ENCODE measurements around the gene NSG1.

Gene NSG1

GRCh38 chr4:4433941-4434340, 47.0 kb downstream of the NSG1 start:
- no peak overlapping the region for H3K4me3 ChIP-seq (ENCODE audit: low read length)
- TF ChIP-seq ZNF274 (IDR thresholded peaks at IDR 0.05; ENCODE audit: low read depth, low read length): no peak

DNA sequence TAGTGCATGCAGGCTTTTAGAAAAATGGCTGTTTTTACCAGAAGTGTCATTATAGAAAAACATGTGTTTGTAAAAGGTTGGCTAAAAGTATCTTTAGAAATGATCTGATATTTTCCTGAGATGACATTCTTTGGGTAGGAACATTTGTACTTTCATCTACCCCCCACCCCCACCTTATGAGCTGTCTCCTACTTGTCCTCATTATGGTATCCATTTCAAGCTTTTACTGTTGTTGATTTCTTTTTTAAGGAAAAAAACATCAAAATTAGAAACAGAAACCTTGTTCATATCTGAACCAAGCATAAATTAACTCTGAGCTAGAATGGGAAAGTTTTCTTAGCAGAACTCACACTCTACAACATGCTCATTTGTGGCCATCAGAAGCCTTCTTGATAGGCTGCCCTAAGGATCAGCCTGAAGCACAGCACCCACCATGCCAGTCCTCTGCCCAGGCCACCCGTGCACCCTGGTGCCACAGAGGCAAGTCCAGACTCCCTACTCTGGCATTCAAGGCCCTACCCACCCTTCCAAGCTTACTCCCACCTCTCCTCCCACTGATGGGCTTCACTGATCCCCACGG, 49.4 kb downstream of the NSG1 start:
- TF ChIP-seq ZNF274 (IDR thresholded peaks at IDR 0.05; ENCODE audit: low read depth, low read length): no peak
- no peak overlapping the region for H3K4me3 ChIP-seq (ENCODE audit: low read length)

- no peak for TF ChIP-seq ZNF274 (IDR thresholded peaks at IDR 0.05; ENCODE audit: low read depth, low read length)
Measured at GRCh38 chr4:4437798-4438470, 51.0 kb downstream of the NSG1 start.

DNA sequence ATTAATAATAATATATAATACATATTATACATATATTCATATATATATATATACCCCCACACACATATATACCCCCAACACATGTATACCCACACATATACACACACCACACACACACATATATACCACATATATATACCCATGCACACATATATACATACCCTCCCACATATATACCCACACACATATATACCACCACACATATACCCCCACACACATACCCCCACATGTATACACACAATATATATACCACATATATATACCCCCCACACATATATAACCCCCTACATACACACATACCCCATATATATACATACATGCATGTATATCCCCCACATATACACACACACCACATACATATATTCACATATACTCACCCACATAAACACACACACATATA, 52.0 kb downstream of the NSG1 start:
- TF ChIP-seq ZNF274 (IDR thresholded peaks at IDR 0.05; ENCODE audit: low read depth, low read length): no peak
- H3K4me3 ChIP-seq (ENCODE audit: low read length): no peak overlapping the region

More at GRCh38 chr4:4437798-4438470, 51.0 kb downstream of the NSG1 start:
- H3K4me3 ChIP-seq (ENCODE audit: low read length): no peak overlapping the region

DNA sequence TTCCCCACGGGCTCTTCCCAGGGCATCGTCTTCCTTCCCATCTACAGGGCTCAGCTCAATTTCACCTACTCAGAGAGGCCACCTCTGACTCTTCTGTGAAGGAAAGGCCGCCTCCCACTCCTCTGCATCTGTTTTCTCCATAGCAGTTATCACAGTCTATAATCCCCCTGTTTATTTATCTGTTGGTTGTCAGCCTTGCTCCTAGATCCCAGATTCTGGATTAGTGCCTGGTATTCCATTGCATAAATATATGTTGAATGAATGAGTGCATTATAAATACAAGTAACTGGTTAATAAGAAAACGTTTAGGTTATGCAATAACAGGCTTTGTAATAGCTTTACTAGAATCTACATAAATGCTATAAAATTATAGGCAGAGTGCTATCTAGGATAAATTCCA, 52.9 kb downstream of the NSG1 start:
- no peak for TF ChIP-seq ZNF274 (IDR thresholded peaks at IDR 0.05; ENCODE audit: low read depth, low read length)
- H3K4me3 ChIP-seq (ENCODE audit: low read length): no peak overlapping the region

DNA sequence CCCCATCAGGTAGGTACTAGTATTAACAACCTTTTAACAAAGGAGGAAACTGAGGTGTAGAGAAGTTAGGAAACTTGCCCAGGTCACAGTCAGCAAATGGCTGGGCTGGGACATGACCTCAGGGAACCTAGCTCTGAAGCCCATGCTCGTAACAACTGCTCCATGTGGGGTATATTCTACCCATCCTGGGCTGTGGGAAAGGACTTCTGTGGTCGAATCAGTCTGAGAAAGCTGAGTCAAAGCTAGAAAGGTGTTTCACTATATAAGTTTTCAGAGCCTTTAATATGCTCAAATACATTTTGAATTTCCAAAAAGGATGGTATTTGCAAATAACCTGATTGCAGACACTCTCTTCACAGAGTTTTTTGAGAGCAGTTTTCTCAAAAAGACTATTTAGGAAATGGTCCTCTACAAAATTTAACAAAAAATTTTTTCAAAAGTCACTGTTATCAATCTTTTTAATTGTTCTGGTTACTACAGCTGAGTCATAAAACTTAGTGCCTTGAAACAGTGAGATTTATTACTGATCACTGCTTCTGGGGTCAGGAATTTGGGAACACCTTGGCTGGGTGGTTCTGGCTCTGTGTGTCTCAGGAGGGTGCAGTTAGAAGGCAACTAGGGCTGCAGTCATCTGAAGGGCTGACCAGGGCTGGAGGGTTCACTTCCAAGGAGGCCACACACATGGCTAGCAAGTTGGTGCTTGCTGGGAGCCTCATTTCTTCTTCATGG, 53.6 kb downstream of the NSG1 start:
- H3K4me3 ChIP-seq (ENCODE audit: low read length): no peak overlapping the region
- no peak for TF ChIP-seq ZNF274 (IDR thresholded peaks at IDR 0.05; ENCODE audit: low read depth, low read length)

DNA sequence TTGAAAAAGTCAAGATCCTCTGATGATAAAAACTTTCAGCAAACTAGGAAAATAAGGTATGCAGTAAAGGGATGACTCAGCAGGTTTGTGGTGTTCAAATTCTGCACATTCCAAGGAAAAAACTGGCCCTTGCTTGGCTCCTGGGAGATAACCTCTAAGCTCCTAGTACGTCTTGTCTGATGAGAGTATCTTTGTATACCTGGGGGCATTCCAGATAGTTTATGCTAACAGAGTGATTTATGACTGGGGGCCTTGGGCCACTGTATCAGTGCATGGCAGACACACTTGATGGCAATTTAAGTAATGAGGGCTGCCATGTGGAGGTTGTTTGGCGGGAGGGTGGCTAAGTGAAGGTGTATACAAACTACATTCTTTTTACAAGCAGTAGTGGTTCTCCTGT, 56.9 kb downstream of the NSG1 start:
- H3K4me3 ChIP-seq (ENCODE audit: low read length): no peak overlapping the region
- TF ChIP-seq ZNF274 (IDR thresholded peaks at IDR 0.05; ENCODE audit: low read depth, low read length): no peak

DNA sequence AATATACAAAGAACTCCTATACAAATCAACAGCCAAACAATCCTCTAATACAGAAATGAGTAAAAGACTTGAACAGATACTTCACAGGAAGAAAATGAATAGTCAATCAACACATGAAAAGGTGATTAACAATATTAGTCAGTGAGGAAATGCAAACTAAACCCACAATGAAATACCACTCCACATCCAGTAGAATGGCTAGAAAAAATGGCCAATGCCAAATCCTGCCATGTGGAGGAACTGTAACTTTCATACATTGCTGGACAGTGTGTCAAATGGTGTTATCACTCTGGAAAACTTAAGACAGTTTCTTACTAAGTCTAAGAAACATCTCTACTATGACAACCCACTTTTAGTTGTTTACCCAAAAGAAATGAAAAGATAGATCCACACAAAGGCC, 59.5 kb downstream of the NSG1 start:
- no peak overlapping the region for H3K4me3 ChIP-seq (ENCODE audit: low read length)
- no peak for TF ChIP-seq ZNF274 (IDR thresholded peaks at IDR 0.05; ENCODE audit: low read depth, low read length)

DNA sequence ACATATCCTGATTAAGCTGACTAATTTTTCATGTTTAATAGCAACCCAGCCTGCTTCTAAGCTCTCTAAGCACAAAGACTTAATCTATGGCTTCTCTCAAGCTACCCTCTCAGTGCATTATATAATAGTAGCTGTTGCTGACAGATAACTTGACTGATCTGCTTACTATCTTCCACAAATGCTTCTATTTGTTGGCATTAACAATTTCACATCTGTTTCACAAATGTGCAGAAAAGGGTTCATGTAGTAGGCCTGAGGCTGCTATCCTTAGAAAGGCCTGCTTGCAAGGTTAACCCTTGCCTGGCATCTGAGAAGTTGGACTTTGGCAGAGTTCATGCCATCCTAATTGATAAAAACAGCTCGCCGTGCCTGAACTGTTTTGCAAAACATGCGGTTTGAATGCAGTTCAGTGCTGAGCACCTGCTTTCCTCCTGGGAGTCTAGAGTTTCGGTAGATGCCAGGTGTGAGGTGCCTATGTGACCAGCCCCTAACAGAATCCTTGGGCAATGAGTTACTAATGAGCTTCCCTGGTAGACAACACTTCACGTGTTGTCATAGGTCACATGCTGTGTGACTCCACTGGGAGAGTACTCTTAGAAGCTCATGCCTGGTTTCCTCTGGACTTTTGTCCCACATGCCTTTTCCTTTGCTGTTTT, 68.4 kb downstream of the NSG1 start:
- TF ChIP-seq ZNF274 (IDR thresholded peaks at IDR 0.05; ENCODE audit: low read depth, low read length): no peak
- no peak overlapping the region for H3K4me3 ChIP-seq (ENCODE audit: low read length)

DNA sequence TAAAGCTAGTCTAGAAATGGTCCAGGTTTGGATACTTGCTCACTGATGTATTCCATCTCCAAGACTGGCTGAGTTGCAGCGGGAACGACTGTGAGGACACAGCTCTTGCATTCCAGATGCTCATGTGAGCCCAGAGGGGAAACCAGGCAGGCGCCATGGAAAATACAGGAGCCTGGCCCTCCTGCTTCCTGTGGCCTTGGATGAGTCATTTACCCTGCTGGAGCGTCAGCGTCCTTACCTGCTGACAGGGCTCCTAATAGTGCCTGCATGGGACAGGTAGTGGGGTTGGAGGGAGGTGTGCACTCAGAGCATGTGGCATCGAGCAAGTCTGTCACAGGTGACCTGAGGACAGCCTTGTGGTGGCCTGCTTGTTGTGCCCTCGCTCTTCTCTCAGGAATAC, 69.4 kb downstream of the NSG1 start:
- no peak overlapping the region for H3K4me3 ChIP-seq (ENCODE audit: low read length)
- no peak for TF ChIP-seq ZNF274 (IDR thresholded peaks at IDR 0.05; ENCODE audit: low read depth, low read length)

GRCh38 chr4:4456816-4457578, 70.1 kb downstream of the NSG1 start:
- no peak for TF ChIP-seq ZNF274 (IDR thresholded peaks at IDR 0.05; ENCODE audit: low read depth, low read length)
- no peak overlapping the region for H3K4me3 ChIP-seq (ENCODE audit: low read length)

- no peak for TF ChIP-seq ZNF274 (IDR thresholded peaks at IDR 0.05; ENCODE audit: low read depth, low read length)
- no peak overlapping the region for H3K4me3 ChIP-seq (ENCODE audit: low read length)
Measured at GRCh38 chr4:4457803-4458553, 71.1 kb downstream of the NSG1 start.

GRCh38 chr4:4459181-4459580, 72.3 kb downstream of the NSG1 start:
- H3K4me3 ChIP-seq (ENCODE audit: low read length): no peak overlapping the region

More at GRCh38 chr4:4459181-4459580, 72.3 kb downstream of the NSG1 start:
- no peak for TF ChIP-seq ZNF274 (IDR thresholded peaks at IDR 0.05; ENCODE audit: low read depth, low read length)
